ENCODE results near the gene PGRMC1.
"Not testable (repeated sequence)": the region's sequence is repeated elsewhere in the genome, so short reads cannot be mapped to it uniquely, and the experiment has no call there.

Gene PGRMC1

DNA sequence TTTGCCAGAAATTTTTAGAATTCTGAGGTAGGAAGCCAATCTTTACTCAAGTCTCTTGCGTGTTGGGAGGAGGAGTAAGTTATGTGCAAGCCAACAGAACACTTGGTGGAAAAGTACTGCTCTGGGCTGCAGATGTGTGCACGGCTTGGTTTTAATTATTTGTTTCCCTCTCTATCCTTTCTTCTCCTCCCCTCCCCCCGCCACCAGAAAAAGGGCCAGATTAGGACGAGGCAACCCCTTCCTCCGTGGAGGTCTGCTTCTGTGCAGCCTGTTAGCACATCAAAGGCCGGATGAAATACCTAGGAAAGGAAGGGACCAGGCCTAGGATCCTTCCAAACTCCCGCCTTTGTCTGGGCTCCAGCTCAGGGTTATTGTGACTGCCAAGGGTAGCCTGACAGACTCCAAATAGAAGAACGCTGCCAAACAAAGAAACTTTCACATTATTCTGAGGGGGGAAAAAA, 1.0 kb upstream of the PGRMC1 start:
- no peak for DNase-seq (ENCODE audit: low read depth)

DNA sequence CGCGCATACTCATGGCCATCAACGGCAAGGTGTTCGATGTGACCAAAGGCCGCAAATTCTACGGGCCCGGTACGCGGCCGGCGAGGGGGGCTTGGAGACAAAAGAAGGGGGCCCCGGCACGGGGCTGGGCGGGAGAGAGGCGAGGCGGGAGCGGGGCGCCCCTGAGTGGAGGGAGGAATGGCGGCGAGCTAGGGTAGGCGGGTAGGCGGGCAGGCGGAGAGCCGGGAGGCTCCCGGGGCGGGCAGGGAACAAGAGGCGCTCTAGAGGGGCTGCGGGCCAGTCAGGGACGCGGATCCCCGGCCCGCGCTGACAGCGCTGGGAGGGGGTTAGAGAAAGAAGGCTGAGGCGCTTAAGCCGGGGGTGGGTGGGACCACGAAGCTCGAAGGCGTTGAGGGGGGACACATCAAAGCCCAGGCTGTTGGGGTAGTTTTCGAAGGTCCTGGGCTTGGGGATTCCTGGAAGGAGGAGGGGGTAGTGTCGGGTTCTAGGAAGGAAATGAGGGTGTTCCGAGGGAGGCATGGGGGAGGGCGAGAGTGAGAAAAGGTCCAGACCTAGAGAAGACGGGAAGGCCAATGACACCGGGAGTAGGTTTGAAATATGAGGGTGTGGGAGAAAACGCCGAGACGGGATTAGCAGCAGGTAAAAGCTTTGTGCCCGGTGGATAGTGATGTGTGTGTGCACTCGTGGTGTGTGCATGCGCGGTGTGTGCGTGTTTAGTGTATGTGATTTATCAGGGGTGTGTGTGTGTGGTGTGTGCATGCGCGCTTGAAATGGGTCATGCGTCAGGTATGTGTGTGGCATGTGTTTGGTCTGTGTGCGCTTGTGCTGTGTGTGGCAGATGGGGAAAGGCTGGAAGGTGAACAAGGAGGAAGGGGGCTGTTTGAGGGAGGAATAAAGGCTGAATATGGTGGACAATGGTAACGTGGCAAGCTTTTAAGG, 807 bp downstream of the PGRMC1 start:
- DNase-seq (ENCODE audit: low read depth), result peak; percentile 1

DNA sequence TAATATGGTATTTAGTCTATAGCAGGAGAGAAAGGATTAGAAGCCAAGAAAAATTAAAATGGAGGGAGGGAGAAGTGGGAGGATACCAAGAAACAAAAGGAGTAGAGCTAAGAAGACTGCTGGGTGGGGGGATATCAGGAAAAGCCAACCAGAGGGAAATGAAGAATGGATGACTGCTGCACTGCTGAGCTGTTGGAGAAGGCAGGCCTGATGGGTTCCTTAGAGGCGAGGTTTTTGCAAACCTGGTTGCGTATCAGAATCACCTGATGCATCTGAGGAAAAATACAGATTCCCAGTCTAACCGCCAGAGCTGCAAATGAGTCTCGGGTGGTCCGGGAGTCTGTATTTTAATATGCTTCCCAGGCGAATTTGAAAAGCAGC, 1.5 kb downstream of the PGRMC1 start:
- DNase-seq (ENCODE audit: low read depth), result no peak

DNA sequence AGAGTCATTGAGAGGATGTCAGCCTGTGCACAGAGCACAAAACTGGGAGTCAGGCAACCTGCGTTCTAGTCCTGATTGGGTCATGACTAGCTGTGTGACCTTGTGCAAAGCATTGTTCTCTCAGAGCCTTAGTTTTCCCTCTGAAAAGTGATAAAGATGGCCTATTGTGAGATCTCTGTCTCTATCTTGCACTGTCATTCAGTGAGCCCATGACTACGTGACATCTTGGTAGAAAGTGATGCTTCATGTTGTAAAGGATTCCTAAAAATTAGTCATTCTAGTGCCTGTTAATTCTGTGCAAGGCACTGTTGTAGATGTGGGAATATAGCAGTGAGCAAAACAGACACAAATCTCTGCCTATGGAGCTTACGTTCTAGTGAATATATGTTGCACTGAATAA, 2.5 kb downstream of the PGRMC1 start:
- DNase-seq (ENCODE audit: low read depth), result no peak

DNA sequence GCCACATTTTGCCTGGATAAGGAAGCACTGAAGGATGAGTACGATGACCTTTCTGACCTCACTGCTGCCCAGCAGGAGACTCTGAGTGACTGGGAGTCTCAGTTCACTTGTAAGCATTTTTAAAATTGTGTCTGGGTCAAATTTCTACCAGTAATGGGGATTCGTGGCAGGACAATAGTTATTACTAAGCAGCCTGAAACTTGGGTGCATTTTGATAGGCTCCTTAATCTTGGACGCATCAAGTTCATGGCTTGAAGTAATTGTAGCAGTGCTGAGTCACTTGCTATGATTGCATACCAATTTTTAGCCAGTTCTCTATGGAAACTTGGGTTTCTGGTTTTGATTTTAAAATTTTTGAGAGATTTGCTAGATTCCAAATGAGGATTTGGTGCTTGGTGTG, 4.3 kb downstream of the PGRMC1 start:
- DNase-seq (ENCODE audit: low read depth), result no peak

DNA sequence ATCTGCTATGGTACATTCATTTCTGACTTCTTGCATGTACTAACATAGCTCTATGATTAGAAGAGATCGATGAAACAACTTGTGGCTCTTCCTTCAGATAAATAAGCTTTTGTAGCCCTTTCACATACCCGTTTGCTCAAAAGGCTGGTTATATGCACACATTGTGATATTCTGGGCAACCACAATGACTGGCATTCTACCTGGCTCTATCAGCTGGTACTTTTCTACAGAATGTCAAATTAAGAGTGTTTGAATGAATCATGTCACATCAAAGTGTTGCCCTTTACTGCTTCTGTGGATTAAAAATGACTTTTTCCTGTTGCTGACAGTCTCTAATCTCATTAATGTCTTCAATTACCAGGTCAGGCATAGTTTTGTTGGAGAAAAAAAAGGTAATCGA, 11.6 kb downstream of the PGRMC1 start:
- no peak for DNase-seq (ENCODE audit: low read depth)

DNA sequence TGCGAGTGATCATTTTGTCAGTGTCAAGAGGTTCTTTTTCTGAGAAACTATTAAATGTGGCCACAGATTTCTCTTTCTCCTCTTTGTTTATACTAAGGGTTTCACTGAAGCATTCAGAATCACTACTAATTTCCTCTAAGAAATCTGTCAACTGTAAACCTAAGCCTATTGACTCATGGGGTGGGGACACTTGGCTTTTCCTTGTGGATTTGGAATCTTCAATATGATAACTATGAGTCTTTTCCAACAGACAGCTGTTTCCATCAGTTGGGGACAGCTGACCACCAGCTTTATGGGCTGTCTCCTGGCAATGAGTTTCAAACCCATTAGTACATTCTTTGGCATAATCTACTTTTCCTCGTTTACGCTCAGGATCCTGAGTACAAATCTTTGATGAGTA, 13.8 kb downstream of the PGRMC1 start:
- DNase-seq (ENCODE audit: low read depth), result no peak

DNA sequence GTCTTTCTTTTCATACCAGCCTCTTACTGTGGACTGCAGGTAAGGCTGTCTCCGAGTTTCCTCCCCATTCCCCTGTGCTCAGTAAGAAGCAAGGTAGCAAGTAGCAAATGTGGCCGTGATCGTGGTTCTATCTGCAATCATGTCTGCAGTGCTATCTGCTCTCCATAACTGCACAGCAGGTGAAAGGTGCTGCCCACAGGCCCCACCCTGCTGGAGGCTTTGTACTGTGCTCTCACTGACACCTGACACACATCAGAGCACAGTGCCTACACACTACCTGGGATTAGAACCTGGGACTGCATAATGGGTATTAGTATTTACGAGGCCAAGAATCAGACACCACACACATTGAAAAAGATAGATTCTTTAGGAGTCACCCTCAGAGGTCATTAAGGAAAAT, 15.3 kb downstream of the PGRMC1 start:
- no peak for DNase-seq (ENCODE audit: low read depth)

DNA sequence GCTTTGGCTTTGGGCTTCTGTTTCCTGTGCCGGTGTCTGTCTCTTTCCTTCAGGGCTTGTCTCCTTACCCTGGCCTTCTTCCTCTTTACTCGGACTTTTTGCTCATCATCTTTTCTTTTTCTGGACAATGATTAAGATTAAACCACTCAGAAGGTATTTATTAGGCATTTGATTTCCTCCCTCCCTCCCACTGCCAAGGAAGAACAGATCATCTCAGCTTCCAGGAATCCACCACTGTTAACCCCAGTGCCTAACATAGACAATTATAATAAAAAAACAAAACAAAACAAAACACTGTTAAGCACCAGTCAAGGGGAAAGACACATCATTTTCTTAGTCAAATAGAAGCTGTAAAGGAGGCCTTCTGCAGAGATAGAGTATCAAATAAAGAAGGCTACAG, 16.6 kb downstream of the PGRMC1 start:
- no peak for DNase-seq (ENCODE audit: low read depth)

DNA sequence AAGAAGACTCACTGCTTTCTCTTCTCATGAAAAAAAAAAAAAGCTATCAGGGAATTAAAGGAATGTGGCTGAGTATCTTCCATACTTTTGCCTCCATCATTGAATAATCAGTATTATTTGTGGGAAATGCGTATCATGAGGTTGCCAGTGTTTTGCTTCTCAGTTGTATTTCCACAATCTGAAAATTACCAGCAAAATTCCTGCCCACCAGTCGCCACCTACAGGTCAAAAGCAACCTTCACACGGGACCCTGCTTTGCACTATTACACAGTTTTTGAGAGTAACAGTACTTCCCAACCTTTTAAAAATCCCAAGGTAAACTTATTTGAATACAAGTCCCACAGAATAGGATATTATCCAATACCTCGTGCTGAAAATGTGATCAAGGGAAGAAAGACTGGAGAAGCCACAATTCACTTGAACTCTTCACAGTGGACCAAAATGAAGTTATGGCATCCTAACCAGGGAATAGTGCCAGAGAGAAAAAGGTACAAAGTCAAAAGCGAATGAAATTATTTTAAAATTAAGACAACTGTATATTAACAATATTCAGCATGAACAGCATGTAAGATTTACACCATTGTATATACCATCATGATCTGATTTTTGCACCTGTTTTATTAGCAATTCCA, 30.4 kb downstream of the PGRMC1 start:
- DNase-seq (ENCODE audit: low read depth), result no peak

DNA sequence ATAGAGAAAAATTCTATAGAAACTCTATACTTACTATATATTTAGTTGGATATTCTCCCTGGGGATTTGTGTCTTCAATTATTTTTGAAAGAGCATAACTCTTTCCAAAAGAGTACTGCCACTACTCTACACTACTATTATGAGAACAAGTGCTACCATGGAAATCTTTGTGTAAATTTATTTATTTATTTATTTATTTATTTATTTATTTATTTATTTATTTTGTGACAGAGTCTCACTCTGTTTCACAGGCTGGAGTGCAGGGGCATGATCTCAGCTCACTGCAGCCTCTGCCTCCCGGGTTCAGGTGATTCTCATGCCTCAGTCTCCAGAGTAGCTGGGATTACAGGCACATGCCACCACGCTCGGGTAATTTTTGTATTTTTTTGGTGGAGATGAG, 31.0 kb downstream of the PGRMC1 start:
- DNase-seq (ENCODE audit: low read depth), result not testable (repeated sequence)

DNA sequence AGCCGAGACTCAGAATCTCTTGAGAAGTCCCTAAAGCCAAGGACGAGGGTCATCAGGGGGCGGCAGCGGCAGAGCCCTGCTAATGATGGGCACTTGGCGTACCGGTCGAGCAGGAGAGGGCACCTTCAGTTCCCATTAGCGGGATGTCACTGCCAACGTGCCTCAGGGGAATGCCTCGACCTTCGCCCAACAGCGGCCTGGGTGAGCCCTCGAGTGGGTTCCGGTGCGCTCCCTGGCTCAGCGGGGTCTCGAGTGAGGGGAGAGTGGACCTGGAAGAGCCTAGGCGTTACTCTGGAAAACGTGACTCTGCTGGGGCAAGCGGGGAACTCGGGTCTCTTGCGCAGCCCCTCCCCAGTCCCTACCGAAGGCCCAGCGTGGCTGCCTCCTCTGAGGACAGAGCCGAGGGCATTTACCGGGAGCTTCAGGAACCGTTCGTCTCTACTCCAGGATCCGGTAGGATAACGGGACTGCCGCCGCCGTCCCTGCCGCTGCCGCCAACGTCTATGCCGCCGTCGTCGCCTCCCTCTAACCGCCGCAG, 36.9 kb downstream of the PGRMC1 start:
- DNase-seq (ENCODE audit: low read depth), result no peak

DNA sequence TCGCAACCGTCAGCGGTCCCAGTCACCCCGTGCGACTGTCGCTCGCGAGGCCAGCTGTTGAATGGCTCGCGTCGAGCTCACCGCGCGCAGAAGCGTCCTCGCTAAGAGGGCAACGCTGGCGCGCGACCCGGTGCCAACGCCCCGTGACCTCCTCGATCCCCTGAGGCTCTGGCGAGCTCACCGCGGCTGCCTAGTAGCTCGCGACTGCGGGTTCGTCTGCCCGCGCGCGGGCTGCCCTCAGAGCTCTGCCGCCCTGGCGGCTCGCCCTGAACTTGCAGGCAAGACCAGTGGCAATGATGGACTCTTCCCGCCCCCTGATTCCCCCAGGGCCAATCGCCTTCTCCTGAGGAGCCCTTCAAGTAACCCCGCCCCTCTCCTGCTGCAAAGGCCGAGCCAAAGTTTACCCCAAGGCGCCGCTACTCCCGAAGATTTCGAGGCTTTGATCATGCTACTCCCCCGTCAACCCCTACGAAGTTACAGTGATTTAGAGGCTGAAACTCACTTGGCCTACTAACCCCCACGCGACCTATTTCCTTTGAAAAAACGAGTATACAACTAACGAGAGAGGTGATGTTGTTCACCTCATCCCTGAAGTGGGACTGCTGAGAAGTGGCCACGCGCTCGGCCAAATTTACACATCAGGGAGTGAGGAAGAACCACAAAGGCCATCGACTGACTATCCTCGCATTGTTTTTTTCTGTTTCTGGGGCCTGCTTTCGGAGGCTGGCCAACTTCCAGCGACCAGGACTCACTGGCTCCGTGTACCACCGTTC, 37.5 kb downstream of the PGRMC1 start:
- peak; percentile 26 for DNase-seq (ENCODE audit: low read depth)

DNA sequence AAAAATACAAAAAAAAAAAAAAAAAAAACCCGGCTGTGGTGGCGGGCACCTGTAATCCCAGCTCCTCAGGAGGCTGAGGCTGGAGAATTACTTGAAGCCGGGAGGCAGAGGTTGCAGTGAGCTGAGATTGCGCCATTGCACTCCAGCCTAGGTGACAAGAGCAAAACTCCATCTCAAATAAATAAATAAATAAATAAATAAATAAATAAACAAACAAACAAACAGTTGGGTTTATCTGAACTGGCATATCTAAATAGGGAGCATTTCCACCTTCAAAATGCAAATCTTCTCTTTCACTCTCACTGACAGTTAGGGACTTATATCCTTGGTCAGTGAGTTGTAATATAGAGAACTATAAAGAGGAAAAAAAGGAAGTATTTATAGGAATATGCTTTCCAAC, 46.3 kb downstream of the PGRMC1 start:
- not testable (repeated sequence) for DNase-seq (ENCODE audit: low read depth)

DNA sequence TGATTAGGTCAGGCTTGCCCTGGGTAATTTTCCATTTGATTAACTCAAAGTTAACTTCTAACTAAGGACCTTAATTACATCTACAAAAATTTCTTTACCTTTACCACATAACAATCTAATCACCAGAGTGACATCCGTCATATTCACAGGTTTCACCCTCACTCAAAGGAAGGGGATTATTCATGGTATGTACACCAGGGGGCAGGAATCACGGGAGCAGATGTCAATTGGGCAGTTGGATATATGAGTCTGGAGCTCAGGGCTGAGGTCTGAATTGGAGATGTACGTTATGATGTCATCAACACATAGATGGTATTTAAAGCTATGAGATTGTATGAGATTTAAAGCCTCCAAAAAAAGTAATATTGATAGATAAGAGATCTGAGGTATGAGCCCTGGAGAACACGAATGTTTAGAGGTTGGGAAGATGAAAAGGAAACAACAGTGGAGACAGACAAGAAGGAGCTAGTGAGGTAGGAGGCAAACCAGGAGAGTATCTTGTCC, 52.9 kb downstream of the PGRMC1 start:
- DNase-seq (ENCODE audit: low read depth), result no peak

DNA sequence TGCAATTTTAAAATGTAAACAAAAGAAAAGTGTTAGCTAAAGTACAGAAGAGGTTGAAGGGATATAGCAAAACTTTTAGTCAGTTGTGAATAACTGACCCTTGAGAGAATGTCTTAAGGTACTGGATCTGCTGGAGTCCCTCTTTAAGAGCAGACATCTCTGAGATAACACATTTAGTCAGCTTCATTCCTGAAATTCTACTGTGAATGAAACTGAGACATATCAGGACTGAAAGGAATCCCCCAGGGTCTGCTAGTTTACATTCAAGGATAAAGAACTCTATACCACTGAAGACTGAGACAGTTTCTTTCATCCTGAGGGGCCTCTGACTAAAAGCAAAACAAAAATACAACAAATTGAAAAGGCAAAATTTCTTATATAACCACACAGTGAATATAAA, 54.4 kb downstream of the PGRMC1 start:
- no peak for DNase-seq (ENCODE audit: low read depth)

DNA sequence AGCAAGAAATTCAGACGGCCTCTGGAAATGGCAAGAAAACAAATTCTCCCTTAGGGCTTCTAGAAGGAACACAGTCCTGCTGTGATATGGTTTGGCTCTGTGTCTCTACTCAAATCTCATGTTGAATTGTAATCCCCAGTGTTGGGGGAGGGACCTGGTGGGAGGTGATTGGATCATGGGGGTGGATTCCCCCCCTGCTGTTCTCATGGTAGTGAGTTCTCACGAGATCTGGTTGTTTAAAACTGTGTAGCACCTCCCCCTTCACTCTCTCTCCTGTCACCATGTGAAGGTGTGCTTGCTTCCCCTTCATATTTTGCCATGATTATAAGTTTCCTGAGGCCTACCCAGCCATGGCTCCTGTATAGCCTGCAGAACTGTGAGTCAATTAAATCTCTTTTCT, 55.2 kb downstream of the PGRMC1 start:
- DNase-seq (ENCODE audit: low read depth), result not testable (repeated sequence)

DNA sequence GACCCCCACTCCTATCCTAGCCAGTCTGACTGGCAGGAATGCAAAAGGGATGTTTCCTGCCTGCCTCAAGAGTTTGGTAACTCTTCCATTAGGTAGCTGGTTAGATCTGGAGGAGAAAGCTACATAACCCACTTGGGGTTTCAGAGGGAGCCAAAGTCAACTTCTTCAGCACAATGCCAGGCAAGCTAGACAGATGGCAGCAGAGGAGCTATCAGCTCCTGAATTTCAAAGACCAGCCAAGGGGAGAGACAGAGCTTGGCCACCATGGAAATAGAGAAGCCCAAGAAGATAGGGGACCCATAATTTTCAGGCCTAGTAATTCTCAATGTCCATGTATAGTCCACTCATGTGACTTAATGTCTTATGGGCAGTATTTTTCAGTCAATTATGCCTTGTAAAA, 56.4 kb downstream of the PGRMC1 start:
- no peak for DNase-seq (ENCODE audit: low read depth)

Data from T-helper 22 cell (primary cell).